ENCODE data around the gene ARX. TPM values are rescaled to one million over a fixed set of nuclear protein-coding genes. Genes with fewer than 3 reads are reported as not detected.

Gene ARX
- total and polyA plus RNA-seq, 2 experiments from 2014 or later: 0.11 TPM; not detected in 1

DNA sequence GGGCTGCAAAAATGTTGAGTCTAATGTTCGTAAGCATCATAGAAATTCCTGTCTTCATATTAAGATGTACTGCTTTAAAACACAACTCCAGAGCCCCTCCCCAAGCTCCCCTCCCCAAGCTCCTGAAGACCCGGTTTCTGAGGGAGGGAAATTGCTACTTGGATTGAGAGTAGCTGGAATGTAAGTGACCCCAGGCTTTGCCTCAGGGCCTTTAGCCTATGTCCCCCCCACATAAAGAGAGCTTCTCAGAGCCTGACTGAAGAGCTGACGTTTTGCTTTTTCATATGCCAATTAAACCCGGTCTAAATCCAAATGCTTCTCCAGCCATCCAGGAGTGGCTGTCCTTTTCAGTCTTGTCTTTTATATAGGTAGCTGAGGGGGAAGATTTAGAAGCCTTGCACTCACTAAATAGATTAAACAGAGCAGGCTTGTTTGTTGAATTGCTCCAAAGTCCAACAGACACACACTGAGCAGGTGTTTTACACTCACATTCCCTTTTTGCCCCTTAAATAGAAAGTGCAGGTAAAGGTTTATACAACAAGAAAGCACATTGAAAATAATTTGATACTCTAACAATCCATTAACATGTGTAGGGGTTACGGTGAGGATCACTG, 19.6 kb downstream of the ARX start:
- no peak overlapping the region for H2AFZ ChIP-seq
- H3K79me2 ChIP-seq: no peaks in the 10 kb centered on the region
- H3K9me3 ChIP-seq (ENCODE audit: low read depth): no peaks in the 10 kb centered on the region
- 65% methylated on average over 5 of the region's 5 CpGs for WGBS (ENCODE audit: low lambda C conversion rate, missing lambda C conversion rate)
- TF ChIP-seq EZH2phosphoT487 (IDR thresholded peaks at IDR 0.05; ENCODE audit: low read depth, severe bottlenecking, unreplicated experiment) (no peak), EZH2 (IDR thresholded peaks at IDR 0.05; ENCODE audit: borderline replicate concordance) (no peak)
- TF ChIP-seq, protein P1, sequence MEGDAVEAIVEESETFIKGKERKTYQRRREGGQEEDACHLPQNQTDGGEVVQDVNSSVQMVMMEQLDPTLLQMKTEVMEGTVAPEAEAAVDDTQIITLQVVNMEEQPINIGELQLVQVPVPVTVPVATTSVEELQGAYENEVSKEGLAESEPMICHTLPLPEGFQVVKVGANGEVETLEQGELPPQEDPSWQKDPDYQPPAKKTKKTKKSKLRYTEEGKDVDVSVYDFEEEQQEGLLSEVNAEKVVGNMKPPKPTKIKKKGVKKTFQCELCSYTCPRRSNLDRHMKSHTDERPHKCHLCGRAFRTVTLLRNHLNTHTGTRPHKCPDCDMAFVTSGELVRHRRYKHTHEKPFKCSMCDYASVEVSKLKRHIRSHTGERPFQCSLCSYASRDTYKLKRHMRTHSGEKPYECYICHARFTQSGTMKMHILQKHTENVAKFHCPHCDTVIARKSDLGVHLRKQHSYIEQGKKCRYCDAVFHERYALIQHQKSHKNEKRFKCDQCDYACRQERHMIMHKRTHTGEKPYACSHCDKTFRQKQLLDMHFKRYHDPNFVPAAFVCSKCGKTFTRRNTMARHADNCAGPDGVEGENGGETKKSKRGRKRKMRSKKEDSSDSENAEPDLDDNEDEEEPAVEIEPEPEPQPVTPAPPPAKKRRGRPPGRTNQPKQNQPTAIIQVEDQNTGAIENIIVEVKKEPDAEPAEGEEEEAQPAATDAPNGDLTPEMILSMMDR (IDR thresholded peaks at IDR 0.05; ENCODE audit: poor library complexity): no peak
- no peak overlapping the region for H3K4me3 ChIP-seq
- no peaks in the 10 kb centered on the region for H3K36me3 ChIP-seq (replicated peaks; ENCODE audit: insufficient read depth, low read depth)
- no peaks in the 10 kb centered on the region for H3K4me1 ChIP-seq (ENCODE audit: insufficient read depth)
- no peak for DNase-seq (ENCODE audit: low spot score)
- peaks cover 18% of the 10 kb centered on the region for H3K27me3 ChIP-seq
- H3K9me2 ChIP-seq (replicated peaks; ENCODE audit: insufficient read depth): no peaks in the 10 kb centered on the region
- no peaks in the 10 kb centered on the region for H4K20me1 ChIP-seq (ENCODE audit: insufficient read depth, poor library complexity, severe bottlenecking)
- peak overlapping the region; percentile 25 for H3K4me2 ChIP-seq
- H3K27ac ChIP-seq: no peak overlapping the region

GRCh38 chrX:24993879-24994278, 21.9 kb downstream of the ARX start:
- DNase-seq (ENCODE audit: low spot score): no peak
- no peaks in the 10 kb centered on the region for H3K79me2 ChIP-seq
- no peak overlapping the region for H2AFZ ChIP-seq
- no peaks in the 10 kb centered on the region for H3K4me1 ChIP-seq (ENCODE audit: insufficient read depth)
- H3K27ac ChIP-seq: no peak overlapping the region
- H4K20me1 ChIP-seq (ENCODE audit: insufficient read depth, poor library complexity, severe bottlenecking): no peaks in the 10 kb centered on the region
- H3K9me3 ChIP-seq (ENCODE audit: low read depth): no peaks in the 10 kb centered on the region
- TF ChIP-seq EZH2phosphoT487 (IDR thresholded peaks at IDR 0.05; ENCODE audit: low read depth, severe bottlenecking, unreplicated experiment): no peak
- no peak overlapping the region for H3K4me3 ChIP-seq
- H3K9me2 ChIP-seq (replicated peaks; ENCODE audit: insufficient read depth): no peaks in the 10 kb centered on the region
- H3K36me3 ChIP-seq (replicated peaks; ENCODE audit: insufficient read depth, low read depth): no peaks in the 10 kb centered on the region
- no peak overlapping the region for H3K4me2 ChIP-seq
- WGBS (ENCODE audit: low lambda C conversion rate, missing lambda C conversion rate): 61% methylated on average over 8 of the region's 8 CpGs
- no peaks in the 10 kb centered on the region for H3K27me3 ChIP-seq

DNA sequence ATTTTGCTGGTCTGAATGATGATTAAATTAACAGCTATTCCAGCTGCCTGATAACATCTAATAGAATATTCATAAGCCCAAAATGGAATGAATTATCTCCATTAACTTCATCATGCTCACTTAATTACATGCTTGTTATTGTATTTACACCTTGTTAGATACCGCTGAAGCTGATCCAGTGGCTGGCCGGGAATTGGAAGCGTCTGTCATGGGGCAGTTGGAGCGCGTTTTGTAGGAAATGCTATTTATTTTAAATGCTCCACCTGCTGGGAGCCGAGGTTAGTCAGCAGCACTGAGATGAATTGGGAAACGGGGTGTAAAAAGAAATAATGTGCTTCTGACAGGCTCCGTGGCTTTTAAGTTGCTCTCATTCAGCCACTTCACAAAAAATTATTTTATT, 25.2 kb downstream of the ARX start:
- Histone ChIP-seq H3K4me1 (ENCODE audit: insufficient read depth) (no peaks in the 10 kb centered on the region), H3K9me2 (replicated peaks; ENCODE audit: insufficient read depth) (no peaks in the 10 kb centered on the region), H3K4me3 (no peak overlapping the region), H3K36me3 (replicated peaks; ENCODE audit: insufficient read depth, low read depth) (no peaks in the 10 kb centered on the region), H4K20me1 (ENCODE audit: insufficient read depth, poor library complexity, severe bottlenecking) (no peaks in the 10 kb centered on the region), H3K79me2 (no peaks in the 10 kb centered on the region), H3K4me2 (no peak overlapping the region), H3K27me3 (no peaks in the 10 kb centered on the region), H3K27ac (no peak overlapping the region), H3K9me3 (ENCODE audit: low read depth) (no peaks in the 10 kb centered on the region), H2AFZ (no peak overlapping the region)
- TF ChIP-seq, protein P1 (IDR thresholded peaks at IDR 0.05; ENCODE audit: poor library complexity): no peak
- DNase-seq (ENCODE audit: low spot score): no peak
- WGBS (ENCODE audit: low lambda C conversion rate, missing lambda C conversion rate): 63% methylated on average over 8 of the region's 8 CpGs

DNA sequence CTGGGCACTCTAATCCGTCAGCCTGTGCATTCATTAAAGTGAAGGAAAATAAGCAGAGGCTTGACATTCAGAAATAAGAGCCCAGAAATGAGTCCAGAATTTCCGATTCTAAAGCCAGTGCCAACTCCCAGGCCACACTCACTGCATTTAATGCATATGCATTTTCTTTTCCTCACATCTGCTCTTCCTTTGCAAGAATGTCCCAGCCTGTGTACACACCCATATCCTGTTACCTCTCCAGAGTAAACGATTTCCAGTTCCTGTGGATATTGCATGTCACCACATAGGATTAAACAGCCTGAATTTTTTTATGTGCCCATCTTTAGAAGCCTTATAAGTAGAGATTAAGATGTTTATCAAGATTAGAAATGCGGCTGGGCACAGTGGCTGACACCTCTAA, 27.5 kb downstream of the ARX start:
- TF ChIP-seq EZH2 (IDR thresholded peaks at IDR 0.05; ENCODE audit: borderline replicate concordance) (no peak), EZH2phosphoT487 (IDR thresholded peaks at IDR 0.05; ENCODE audit: low read depth, severe bottlenecking, unreplicated experiment) (no peak)
- TF ChIP-seq, protein P1 (IDR thresholded peaks at IDR 0.05; ENCODE audit: poor library complexity): no peak

More for the DNA sequence above, 27.5 kb downstream of the ARX start:
- Histone ChIP-seq H3K36me3 (replicated peaks; ENCODE audit: insufficient read depth, low read depth) (no peaks in the 10 kb centered on the region), H2AFZ (no peak overlapping the region), H3K27me3 (no peaks in the 10 kb centered on the region), H3K27ac (no peak overlapping the region), H3K9me3 (ENCODE audit: low read depth) (no peaks in the 10 kb centered on the region), H3K79me2 (no peaks in the 10 kb centered on the region), H3K4me3 (no peak overlapping the region), H3K4me1 (ENCODE audit: insufficient read depth) (no peaks in the 10 kb centered on the region), H3K4me2 (no peak overlapping the region), H4K20me1 (ENCODE audit: insufficient read depth, poor library complexity, severe bottlenecking) (no peaks in the 10 kb centered on the region), H3K9me2 (replicated peaks; ENCODE audit: insufficient read depth) (no peaks in the 10 kb centered on the region)
- 72% methylated on average over 4 of the region's 4 CpGs for WGBS (ENCODE audit: low lambda C conversion rate, missing lambda C conversion rate)
- no peak for DNase-seq (ENCODE audit: low spot score)

Measured in hepatocyte (in vitro differentiated cells).